HUES48 (cell line): ENCODE measurements around the gene SRSF12.

ENCODE experiments used
- H3K27ac ChIP-seq: one replicate; pipeline ENCODE4 v1.7.0; 2013; ENCODE audit warnings: low read depth, low read length, inconsistent platforms
- H3K27me3 ChIP-seq: 2 replicates; pipeline ENCODE4 v1.6.1; 2013; ENCODE audit warnings: mild to moderate bottlenecking, low read length; ENCODE audit not compliant: control insufficient read depth, insufficient read depth
- H3K36me3 ChIP-seq: 2 replicates; pipeline ENCODE4 v1.6.1; 2013; ENCODE audit warnings: low read length; ENCODE audit not compliant: control insufficient read depth, insufficient read depth
- H3K4me1 ChIP-seq: 2 replicates; pipeline ENCODE4 v1.6.1; 2013; ENCODE audit warnings: mild to moderate bottlenecking, low read length; ENCODE audit not compliant: control insufficient read depth, insufficient read depth
- H3K4me3 ChIP-seq: 2 replicates; pipeline ENCODE4 v1.5.1; 2013; ENCODE audit warnings: mild to moderate bottlenecking, low read depth, low read length
- H3K9ac ChIP-seq: 2 replicates; pipeline ENCODE4 v1.6.1; 2013; ENCODE audit warnings: mild to moderate bottlenecking, low read depth, low read length, moderate library complexity
- H3K9me3 ChIP-seq: 2 replicates; pipeline ENCODE4 v1.6.1; 2013; ENCODE audit warnings: low read length; ENCODE audit not compliant: control insufficient read depth, insufficient read depth

The SRSF12 gene

DNA sequence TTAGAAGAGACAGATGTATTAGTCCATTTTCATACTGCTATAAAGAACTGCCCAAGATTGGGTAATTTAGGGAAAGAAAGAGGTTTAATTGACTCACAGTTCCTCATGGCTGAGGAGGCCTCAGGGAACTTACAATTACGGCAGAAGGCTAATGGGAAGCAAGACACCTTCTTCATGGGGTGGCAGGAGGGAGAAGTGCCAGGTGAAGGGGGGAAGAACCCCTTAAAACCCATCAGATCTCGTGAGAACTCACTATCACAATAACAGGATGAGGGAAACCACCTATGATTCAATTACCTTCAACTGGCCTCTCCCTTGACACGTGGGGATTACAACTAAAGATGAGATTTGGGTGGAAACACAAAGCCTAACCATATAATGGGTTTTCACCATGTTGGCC lies 66.2 kb downstream of the SRSF12 start:
- H3K9ac ChIP-seq = no peak overlapping the region
- no peaks in the 10 kb centered on the region for H3K36me3 ChIP-seq
- H3K9me3 ChIP-seq = no peaks in the 10 kb centered on the region
- H3K27ac ChIP-seq = no peak overlapping the region
- peaks cover 16% of the 10 kb centered on the region for H3K27me3 ChIP-seq
- no peak overlapping the region for H3K4me3 ChIP-seq
- H3K4me1 ChIP-seq = no peaks in the 10 kb centered on the region

- Histone ChIP-seq H3K36me3 (no peaks in the 10 kb centered on the region), H3K9ac (no peak overlapping the region), H3K9me3 (no peaks in the 10 kb centered on the region), H3K4me1 (no peaks in the 10 kb centered on the region), H3K27ac (no peak overlapping the region), H3K27me3 (peaks cover 16% of the 10 kb centered on the region), H3K4me3 (no peak overlapping the region)
Observed at GRCh38 chr6:89050697-89051096, 67.2 kb downstream of the SRSF12 start.

- Histone ChIP-seq H3K9me3 (no peaks in the 10 kb centered on the region), H3K4me3 (no peak overlapping the region), H3K27ac (no peak overlapping the region), H3K4me1 (no peaks in the 10 kb centered on the region), H3K9ac (no peak overlapping the region), H3K36me3 (no peaks in the 10 kb centered on the region), H3K27me3 (peaks cover 16% of the 10 kb centered on the region)
Observed at GRCh38 chr6:89050155-89050554, 67.7 kb downstream of the SRSF12 start.

DNA sequence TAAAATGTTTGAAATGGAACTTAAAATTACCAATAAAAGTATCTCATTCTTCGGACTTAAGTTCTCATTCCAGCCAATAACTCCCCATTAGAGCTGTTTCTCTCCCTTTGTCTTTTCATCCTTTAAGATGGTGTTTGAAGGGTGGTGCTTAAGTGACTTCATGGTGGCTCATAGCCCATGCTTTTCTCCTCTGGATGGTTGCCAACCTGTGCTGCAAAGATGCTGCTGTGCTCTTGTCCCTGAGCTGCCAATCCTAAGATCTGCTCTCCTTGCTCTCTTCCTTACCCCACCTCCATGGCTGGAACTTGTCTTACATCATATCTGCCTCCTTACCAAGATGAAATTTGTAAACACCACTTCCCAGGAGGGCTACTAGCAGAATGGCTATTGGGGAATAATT lies 68.9 kb downstream of the SRSF12 start:
- no peak overlapping the region for H3K9ac ChIP-seq
- peaks cover 16% of the 10 kb centered on the region for H3K27me3 ChIP-seq
- no peaks in the 10 kb centered on the region for H3K9me3 ChIP-seq
- H3K27ac ChIP-seq = no peak overlapping the region
- H3K36me3 ChIP-seq = no peaks in the 10 kb centered on the region
- no peak overlapping the region for H3K4me3 ChIP-seq
- no peaks in the 10 kb centered on the region for H3K4me1 ChIP-seq

- H3K4me3 ChIP-seq = no peak overlapping the region
- no peaks in the 10 kb centered on the region for H3K4me1 ChIP-seq
- no peak overlapping the region for H3K27ac ChIP-seq
- H3K9ac ChIP-seq = no peak overlapping the region
- peaks cover 16% of the 10 kb centered on the region for H3K27me3 ChIP-seq
- no peaks in the 10 kb centered on the region for H3K9me3 ChIP-seq
- H3K36me3 ChIP-seq = no peaks in the 10 kb centered on the region
Observed at GRCh38 chr6:89048288-89048923, 69.5 kb downstream of the SRSF12 start.

GRCh38 chr6:89047473-89047872 lies 70.4 kb downstream of the SRSF12 start:
- Histone ChIP-seq H3K36me3 (no peaks in the 10 kb centered on the region), H3K27me3 (peaks cover 16% of the 10 kb centered on the region), H3K9me3 (no peaks in the 10 kb centered on the region), H3K4me1 (no peaks in the 10 kb centered on the region), H3K4me3 (no peak overlapping the region), H3K27ac (no peak overlapping the region), H3K9ac (no peak overlapping the region)
